H9 (cell line): ENCODE data around the gene TRABD2B. TPM values are rescaled to one million over a fixed set of nuclear protein-coding genes. Genes with fewer than 3 reads are reported as not detected.

Source experiments
- DNase-seq: peaks from one replicate; pipeline ENCODE4 v3.0.0-alpha.2; 2017
- H2AFZ ChIP-seq: one replicate; pipeline ENCODE4 v1.6.1; 2013; ENCODE audit warnings: mild to moderate bottlenecking, low read length, control low read depth, moderate library complexity
- H2AK5ac ChIP-seq: 2 replicates; pipeline ENCODE4 v1.6.1; 2013; ENCODE audit warnings: low read length, control low read depth, mixed read lengths; ENCODE audit not compliant: insufficient read length
- H2BK120ac ChIP-seq: one replicate; pipeline ENCODE4 v1.6.1; 2013; ENCODE audit warnings: low read depth, mild to moderate bottlenecking, low read length, control low read depth, inconsistent platforms; ENCODE audit not compliant: poor library complexity, severe bottlenecking
- H2BK12ac ChIP-seq: 2 replicates; pipeline ENCODE4 v1.6.1; 2013; ENCODE audit warnings: low read length, control low read depth, mixed read lengths, low read depth; ENCODE audit not compliant: insufficient read length
- H2BK15ac ChIP-seq: 2 replicates; pipeline ENCODE4 v1.6.1; 2013; ENCODE audit warnings: low read depth, low read length, control low read depth
- H2BK20ac ChIP-seq: one replicate; pipeline ENCODE4 v1.6.1; 2013; ENCODE audit warnings: low read depth, mild to moderate bottlenecking, low read length, control low read depth, inconsistent platforms; ENCODE audit not compliant: poor library complexity, severe bottlenecking
- H2BK5ac ChIP-seq: 2 replicates; pipeline ENCODE4 v1.6.1; 2013; ENCODE audit warnings: low read length, control low read depth, mixed read lengths; ENCODE audit not compliant: insufficient read length
- H3K14ac ChIP-seq: 2 replicates; pipeline ENCODE4 v1.6.1; 2013; ENCODE audit warnings: low read length, control low read depth; ENCODE audit not compliant: insufficient read depth
- H3K18ac ChIP-seq: 2 replicates; pipeline ENCODE4 v1.6.1; 2013; ENCODE audit warnings: low read depth, mild to moderate bottlenecking, mixed read lengths, low read length, control low read depth; ENCODE audit not compliant: insufficient read length
- H3K23ac ChIP-seq: 2 replicates; pipeline ENCODE4 v1.6.1; 2013; ENCODE audit warnings: low read length, control low read depth, mixed read lengths, low read depth; ENCODE audit not compliant: insufficient read length
- H3K23me2 ChIP-seq: 2 replicates; pipeline ENCODE4 v1.6.1; 2013; ENCODE audit warnings: low read depth, mild to moderate bottlenecking, mixed read lengths, low read length, control low read depth; ENCODE audit not compliant: insufficient read length, poor library complexity, severe bottlenecking
- H3K27ac ChIP-seq: 2 replicates; pipeline ENCODE4 v1.5.1; 2013; ENCODE audit warnings: low read length, control low read depth, mixed read lengths, low read depth; ENCODE audit not compliant: insufficient read length
- H3K27me3 ChIP-seq: 2 replicates; pipeline ENCODE4 v1.6.1; 2013; ENCODE audit warnings: low read length, control low read depth, inconsistent platforms; ENCODE audit not compliant: insufficient read depth
- H3K4ac ChIP-seq: 2 replicates; pipeline ENCODE4 v1.6.1; 2013; ENCODE audit warnings: low read depth, mild to moderate bottlenecking, control low read depth, inconsistent platforms, low read length, moderate library complexity
- H3K4me1 ChIP-seq: 2 replicates; pipeline ENCODE4 v1.6.1; 2013; ENCODE audit warnings: low read length, control low read depth, inconsistent platforms; ENCODE audit not compliant: insufficient read depth
- H3K4me2 ChIP-seq: 2 replicates; pipeline ENCODE4 v1.6.1; 2013; ENCODE audit warnings: low read length, control low read depth, mixed read lengths; ENCODE audit not compliant: insufficient read length, insufficient read depth
- H3K56ac ChIP-seq: 2 replicates; pipeline ENCODE4 v1.6.1; 2013; ENCODE audit warnings: low read depth, mild to moderate bottlenecking, mixed read lengths, low read length, control low read depth; ENCODE audit not compliant: insufficient read length
- H3K79me1 ChIP-seq: 2 replicates; pipeline ENCODE4 v1.6.1; 2013; ENCODE audit warnings: low read depth, mild to moderate bottlenecking, moderate library complexity, low read length, control low read depth, inconsistent platforms; ENCODE audit not compliant: insufficient read depth, poor library complexity, severe bottlenecking
- H3K79me2 ChIP-seq: 2 replicates; pipeline ENCODE4 v1.6.1; 2013; ENCODE audit warnings: low read length, control low read depth, inconsistent platforms; ENCODE audit not compliant: insufficient read depth
- H3K9ac ChIP-seq: 2 replicates; pipeline ENCODE4 v1.6.1; 2013; ENCODE audit warnings: low read length, control low read depth, mixed read lengths; ENCODE audit not compliant: insufficient read length; ENCODE audit errors: extremely low read depth
- H3K9me3 ChIP-seq: one replicate; pipeline ENCODE4 v1.6.1; 2013; ENCODE audit warnings: low read depth, low read length, inconsistent platforms; ENCODE audit not compliant: control insufficient read depth
- H3T11ph ChIP-seq: one replicate; pipeline ENCODE4 v1.6.1; 2013; ENCODE audit warnings: mild to moderate bottlenecking, low read length, control low read depth, inconsistent platforms
- H4K20me1 ChIP-seq: one replicate; pipeline ENCODE4 v1.6.1; 2013; ENCODE audit not compliant: control insufficient read depth, insufficient read length, insufficient read depth
- H4K5ac ChIP-seq: 2 replicates; pipeline ENCODE4 v1.6.1; 2013; ENCODE audit warnings: low read depth, mild to moderate bottlenecking, mixed read lengths, low read length, control low read depth; ENCODE audit not compliant: insufficient read length
- H4K8ac ChIP-seq: replicated peaks from 2 replicates; pipeline ENCODE4 v1.6.1; 2013; ENCODE audit warnings: low read length, control low read depth, mixed read lengths, low read depth; ENCODE audit not compliant: insufficient read length
- H4K91ac ChIP-seq: 2 replicates; pipeline ENCODE4 v1.6.1; 2013; ENCODE audit warnings: low read depth, mild to moderate bottlenecking, moderate library complexity, mixed read lengths, low read length, control low read depth; ENCODE audit not compliant: insufficient read length
- H3K27ac Mint-ChIP-seq, 3 experiments: 2 replicates in 2 of 3; 3 replicates in 1 of 3; pipeline ENCODE4 v1.8.0; 2020 to 2021; ENCODE audit warnings: mixed read lengths in 3 of 3, mild to moderate bottlenecking in 1 of 3, moderate library complexity in 1 of 3
- H3K27me3 Mint-ChIP-seq: 2 replicates; pipeline ENCODE4 v1.8.0; 2021; ENCODE audit warnings: low read depth, mild to moderate bottlenecking, moderate library complexity, mixed read lengths
- H3K36me3 Mint-ChIP-seq, 3 experiments: 2 replicates in 2 of 3; 3 replicates in 1 of 3; pipeline ENCODE4 v1.8.0; 2020 to 2021; ENCODE audit warnings: low read depth in 3 of 3, mixed read lengths in 3 of 3; ENCODE audit not compliant: insufficient read depth in 1 of 3
- H3K4me1 Mint-ChIP-seq, 2 experiments: 2 replicates each; pipeline ENCODE4 v1.8.0; 2020; ENCODE audit warnings: mixed read lengths in 2 of 2
- H3K4me3 Mint-ChIP-seq, 2 experiments: 2 replicates in 1 of 2; 3 replicates in 1 of 2; pipeline ENCODE4 v1.8.0; 2020 to 2021; ENCODE audit warnings: mild to moderate bottlenecking in 2 of 2, mixed read lengths in 2 of 2, moderate library complexity in 1 of 2
- H3K9me3 Mint-ChIP-seq, 2 experiments: 2 replicates in 1 of 2; 3 replicates in 1 of 2; pipeline ENCODE4 v1.8.0; 2020; ENCODE audit warnings: mild to moderate bottlenecking in 2 of 2, mixed read lengths in 2 of 2, moderate library complexity in 1 of 2
- WGBS: extraction: QIAGEN DNeasy Blood & Tissue Kit; methylation state at CpG from one replicate; pipeline ENCODE4 v1.1.7; 2013; ENCODE audit warnings: missing lambda C conversion rate, low lambda C conversion rate, mixed read lengths; ENCODE audit not compliant: insufficient read length; ENCODE audit errors: extremely low coverage; 5-methylcytosine and 5-hydroxymethylcytosine counted together
- total RNA-seq: library from RNA; stranded (reverse); gene quantifications from 2 replicates; pipeline ENCODE4 v1.2.1, GENCODE V29; 2021
- TF ChIP-seq, protein P1 (sequence below): fragments of 200-600 bp; sonication (generic); conservative IDR thresholded peaks from 3 replicates; pipeline ENCODE4 v1.8.0; 2021; ENCODE audit warnings: antibody characterized with exemption, mild to moderate bottlenecking

Gene TRABD2B
- total RNA-seq, 1 experiment from 2014 or later: 2.3 TPM

DNA sequence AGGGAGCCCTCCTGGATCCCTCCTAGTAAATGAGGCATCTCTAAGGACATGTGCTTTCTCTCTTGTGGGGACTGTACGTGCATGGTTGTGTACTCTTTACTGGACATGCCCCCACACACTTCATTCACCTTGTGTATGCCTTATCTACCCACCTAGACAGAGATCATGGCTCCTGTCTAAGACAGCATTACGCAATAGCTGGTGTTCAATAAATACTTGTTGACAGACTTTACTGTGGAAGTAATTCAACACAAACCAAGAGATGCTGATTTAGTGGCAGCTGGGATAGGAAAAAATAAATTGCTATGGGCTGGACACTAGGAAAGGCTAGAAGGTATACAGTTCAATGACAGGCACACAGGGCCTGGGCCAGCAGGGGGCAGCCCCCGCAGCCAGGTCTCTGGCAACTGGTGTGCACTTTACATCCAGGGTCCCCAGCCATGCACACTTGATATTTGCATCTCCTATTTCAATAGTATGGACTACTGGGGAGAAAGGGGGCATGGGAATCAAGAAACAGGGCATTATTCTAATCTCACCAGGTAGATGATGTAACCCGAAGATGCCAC is 24.2 kb downstream of the TRABD2B start:
- Histone ChIP-seq H3K79me2 (no peaks in the 10 kb centered on the region), H2AK5ac (no peak overlapping the region), H2AFZ (no peak overlapping the region), H2BK120ac (no peak overlapping the region), H3K79me1 (no peaks in the 10 kb centered on the region), H3K14ac (no peak overlapping the region), H3K27me3 (no peaks in the 10 kb centered on the region), H3K27ac (no peak overlapping the region), H4K91ac (no peak overlapping the region), H2BK20ac (no peak overlapping the region), H3K9me3 (no peaks in the 10 kb centered on the region), H3K18ac (no peak overlapping the region), H2BK15ac (no peak overlapping the region), H4K5ac (no peak overlapping the region), H3K23me2 (no peaks in the 10 kb centered on the region), H4K8ac (no peak overlapping the region), H3K9ac (no peak overlapping the region), H3K4me1 (no peaks in the 10 kb centered on the region), H3T11ph (no peak overlapping the region), H3K23ac (no peak overlapping the region), H2BK12ac (no peak overlapping the region), H4K20me1 (peaks cover 3% of the 10 kb centered on the region), H2BK5ac (no peak overlapping the region), H3K56ac (no peak overlapping the region), H3K4ac (no peak overlapping the region), H3K4me2 (no peak overlapping the region)
- Mint-ChIP-seq H3K4me1 (peaks cover 4 to 6% of the 10 kb centered on the region in 2 experiments), H3K27ac (no peak overlapping the region), H3K9me3 (no peaks in the 10 kb centered on the region), H3K4me3 (no peak overlapping the region), H3K27me3 (peaks cover 1% of the 10 kb centered on the region; the same call in 1 of the 2 replicates), H3K36me3 (peaks cover 0 to 2% (median 0%) of the 10 kb centered on the region in 3 experiments; a peak in 2 of 7 replicates)
- DNase-seq: no peak
- TF ChIP-seq, protein P1, sequence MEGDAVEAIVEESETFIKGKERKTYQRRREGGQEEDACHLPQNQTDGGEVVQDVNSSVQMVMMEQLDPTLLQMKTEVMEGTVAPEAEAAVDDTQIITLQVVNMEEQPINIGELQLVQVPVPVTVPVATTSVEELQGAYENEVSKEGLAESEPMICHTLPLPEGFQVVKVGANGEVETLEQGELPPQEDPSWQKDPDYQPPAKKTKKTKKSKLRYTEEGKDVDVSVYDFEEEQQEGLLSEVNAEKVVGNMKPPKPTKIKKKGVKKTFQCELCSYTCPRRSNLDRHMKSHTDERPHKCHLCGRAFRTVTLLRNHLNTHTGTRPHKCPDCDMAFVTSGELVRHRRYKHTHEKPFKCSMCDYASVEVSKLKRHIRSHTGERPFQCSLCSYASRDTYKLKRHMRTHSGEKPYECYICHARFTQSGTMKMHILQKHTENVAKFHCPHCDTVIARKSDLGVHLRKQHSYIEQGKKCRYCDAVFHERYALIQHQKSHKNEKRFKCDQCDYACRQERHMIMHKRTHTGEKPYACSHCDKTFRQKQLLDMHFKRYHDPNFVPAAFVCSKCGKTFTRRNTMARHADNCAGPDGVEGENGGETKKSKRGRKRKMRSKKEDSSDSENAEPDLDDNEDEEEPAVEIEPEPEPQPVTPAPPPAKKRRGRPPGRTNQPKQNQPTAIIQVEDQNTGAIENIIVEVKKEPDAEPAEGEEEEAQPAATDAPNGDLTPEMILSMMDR: peak; percentile 64
- WGBS: no CpG with 5 or more reads among the region's 4 CpGs
